Measurements from ENCODE around the gene CD27.
A peak's percentile ranks its signal among the peaks of the same experiment; 100 is the strongest.
"Not testable (repeated sequence)": the region's sequence is repeated elsewhere in the genome, so short reads cannot be mapped to it uniquely, and the experiment has no call there.

CD27 gene

GRCh38 chr12:6468283-6468575 lies 23.5 kb downstream of the CD27 start:
- H3K4me3 ChIP-seq (ENCODE audit: low read length) = no peak overlapping the region
- DNase-seq (ENCODE audit: low read depth) = no peak
- TF ChIP-seq, protein P1, sequence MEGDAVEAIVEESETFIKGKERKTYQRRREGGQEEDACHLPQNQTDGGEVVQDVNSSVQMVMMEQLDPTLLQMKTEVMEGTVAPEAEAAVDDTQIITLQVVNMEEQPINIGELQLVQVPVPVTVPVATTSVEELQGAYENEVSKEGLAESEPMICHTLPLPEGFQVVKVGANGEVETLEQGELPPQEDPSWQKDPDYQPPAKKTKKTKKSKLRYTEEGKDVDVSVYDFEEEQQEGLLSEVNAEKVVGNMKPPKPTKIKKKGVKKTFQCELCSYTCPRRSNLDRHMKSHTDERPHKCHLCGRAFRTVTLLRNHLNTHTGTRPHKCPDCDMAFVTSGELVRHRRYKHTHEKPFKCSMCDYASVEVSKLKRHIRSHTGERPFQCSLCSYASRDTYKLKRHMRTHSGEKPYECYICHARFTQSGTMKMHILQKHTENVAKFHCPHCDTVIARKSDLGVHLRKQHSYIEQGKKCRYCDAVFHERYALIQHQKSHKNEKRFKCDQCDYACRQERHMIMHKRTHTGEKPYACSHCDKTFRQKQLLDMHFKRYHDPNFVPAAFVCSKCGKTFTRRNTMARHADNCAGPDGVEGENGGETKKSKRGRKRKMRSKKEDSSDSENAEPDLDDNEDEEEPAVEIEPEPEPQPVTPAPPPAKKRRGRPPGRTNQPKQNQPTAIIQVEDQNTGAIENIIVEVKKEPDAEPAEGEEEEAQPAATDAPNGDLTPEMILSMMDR (conservative IDR thresholded peaks at IDR 0.05; ENCODE audit: low read length) = no peak

- no peak for DNase-seq (ENCODE audit: low read depth)
- TF ChIP-seq, protein P1 (conservative IDR thresholded peaks at IDR 0.05; ENCODE audit: low read length) = no peak
- H3K4me3 ChIP-seq (ENCODE audit: low read length) = peak overlapping the region; percentile 88
Observed at GRCh38 chr12:6469092-6469491, 24.3 kb downstream of the CD27 start.

- DNase-seq (ENCODE audit: low read depth) = no peak
- TF ChIP-seq, protein P1 (conservative IDR thresholded peaks at IDR 0.05; ENCODE audit: low read length) = no peak
- peak overlapping the region; percentile 88 for H3K4me3 ChIP-seq (ENCODE audit: low read length)
Observed at GRCh38 chr12:6469609-6470374, 25.0 kb downstream of the CD27 start.

GRCh38 chr12:6470375-6471163 lies 25.8 kb downstream of the CD27 start, which contains the start of gene VAMP1:
VAMP1 (minus strand) TSS chr12:6470677; CDS start chr12:6470531, 146 bp downstream.
- peak; percentile 97 for DNase-seq (ENCODE audit: low read depth)
- peak within 1 kb of the TSS; percentile 88 for H3K4me3 ChIP-seq (ENCODE audit: low read length)
- TF ChIP-seq, protein P1 (conservative IDR thresholded peaks at IDR 0.05; ENCODE audit: low read length) = no peak

GRCh38 chr12:6471989-6472360 lies 27.2 kb downstream of the CD27 start:
- no peak overlapping the region for H3K4me3 ChIP-seq (ENCODE audit: low read length)
- DNase-seq (ENCODE audit: low read depth) = peak; percentile 43
- TF ChIP-seq, protein P1 (conservative IDR thresholded peaks at IDR 0.05; ENCODE audit: low read length) = no peak

GRCh38 chr12:6472491-6472890 lies 27.7 kb downstream of the CD27 start:
- DNase-seq (ENCODE audit: low read depth) = no peak
- no peak overlapping the region for H3K4me3 ChIP-seq (ENCODE audit: low read length)
- TF ChIP-seq, protein P1 (conservative IDR thresholded peaks at IDR 0.05; ENCODE audit: low read length) = no peak

DNA sequence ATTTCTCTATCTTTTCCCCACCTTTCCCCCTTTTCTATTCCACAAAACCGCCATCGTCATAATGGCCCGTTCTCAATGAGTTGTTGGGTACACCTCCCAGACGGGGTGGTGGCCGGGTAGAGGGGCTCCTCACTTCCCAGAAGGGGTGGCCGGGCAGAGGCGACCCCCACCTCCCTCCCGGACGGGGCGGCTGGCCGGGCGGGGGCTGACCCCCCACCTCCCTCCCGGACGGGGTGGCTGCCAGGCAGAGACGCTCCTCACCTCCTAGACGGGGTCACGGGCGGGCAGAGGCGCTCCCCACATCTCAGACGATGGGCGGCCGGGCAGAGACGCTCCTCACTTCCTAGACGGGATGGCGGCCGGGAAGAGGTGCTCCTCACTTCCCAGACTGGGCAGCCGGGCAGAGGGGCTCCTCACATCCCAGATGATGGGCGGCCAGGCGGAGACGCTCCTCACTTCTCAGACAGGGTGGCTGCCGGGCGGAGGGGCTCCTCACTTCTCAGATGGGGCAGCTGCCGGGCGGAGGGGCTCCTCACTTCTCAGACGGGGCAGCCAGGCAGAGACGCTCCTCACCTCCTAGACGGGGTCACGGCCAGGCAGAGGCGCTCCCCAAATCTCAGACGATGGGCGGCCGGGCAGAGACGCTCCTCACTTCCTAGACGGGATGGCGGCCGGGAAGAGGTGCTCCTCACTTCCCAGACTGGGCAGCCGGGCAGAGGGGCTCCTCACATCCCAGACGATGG lies 30.6 kb downstream of the CD27 start:
- H3K4me3 ChIP-seq (ENCODE audit: low read length); DNase-seq (ENCODE audit: low read depth): not testable (repeated sequence)

All from AG10803 (cell line).